ENCODE data around the gene TTC39A. TPM values are rescaled to one million over a fixed set of nuclear protein-coding genes. Genes with fewer than 3 reads are reported as not detected.
A peak's percentile ranks its signal among the peaks of the same experiment; 100 is the strongest.

TTC39A gene
- total and polyA plus RNA-seq, 12 donors: 4.7 to 44.8 (median 15.7) TPM

DNA sequence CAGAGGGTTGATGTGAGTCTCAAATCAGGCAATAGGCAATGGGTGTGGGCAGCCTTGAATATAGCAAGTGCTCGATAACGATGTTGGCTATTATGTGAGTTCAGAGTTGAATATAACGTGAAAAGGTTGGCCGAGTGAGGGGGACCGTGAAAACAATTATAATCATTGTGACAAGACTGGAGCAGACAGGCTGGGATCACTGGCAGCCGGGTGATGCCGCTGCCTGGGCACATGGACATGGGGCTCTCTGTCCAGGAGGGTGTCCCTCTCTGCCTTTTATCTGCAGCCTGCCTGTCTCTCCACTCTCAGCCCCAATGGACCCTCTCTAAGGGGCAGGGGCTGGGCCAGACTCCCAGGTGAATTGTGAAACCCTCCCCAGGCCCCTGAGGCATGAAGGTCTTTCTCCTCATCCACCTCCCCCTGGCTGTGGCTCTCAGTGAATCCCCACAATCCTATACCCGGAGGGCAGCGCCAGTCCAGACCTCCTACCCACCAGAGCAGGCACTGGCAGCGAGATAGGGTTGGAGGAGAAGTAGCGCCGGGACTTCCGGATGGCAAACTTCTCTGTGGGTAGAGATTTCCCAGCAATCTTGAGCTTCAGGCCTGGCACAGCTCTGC, 36.4 kb downstream of the TTC39A start:
- no peaks in the 10 kb centered on the region for H3K9me3 ChIP-seq (replicated peaks in 1 of 3)
- H3K27ac ChIP-seq: no peak overlapping the region
- H3K27me3 ChIP-seq: no peaks in the 10 kb centered on the region
- no peak overlapping the region for H3K4me3 ChIP-seq
- TF ChIP-seq, protein P1, sequence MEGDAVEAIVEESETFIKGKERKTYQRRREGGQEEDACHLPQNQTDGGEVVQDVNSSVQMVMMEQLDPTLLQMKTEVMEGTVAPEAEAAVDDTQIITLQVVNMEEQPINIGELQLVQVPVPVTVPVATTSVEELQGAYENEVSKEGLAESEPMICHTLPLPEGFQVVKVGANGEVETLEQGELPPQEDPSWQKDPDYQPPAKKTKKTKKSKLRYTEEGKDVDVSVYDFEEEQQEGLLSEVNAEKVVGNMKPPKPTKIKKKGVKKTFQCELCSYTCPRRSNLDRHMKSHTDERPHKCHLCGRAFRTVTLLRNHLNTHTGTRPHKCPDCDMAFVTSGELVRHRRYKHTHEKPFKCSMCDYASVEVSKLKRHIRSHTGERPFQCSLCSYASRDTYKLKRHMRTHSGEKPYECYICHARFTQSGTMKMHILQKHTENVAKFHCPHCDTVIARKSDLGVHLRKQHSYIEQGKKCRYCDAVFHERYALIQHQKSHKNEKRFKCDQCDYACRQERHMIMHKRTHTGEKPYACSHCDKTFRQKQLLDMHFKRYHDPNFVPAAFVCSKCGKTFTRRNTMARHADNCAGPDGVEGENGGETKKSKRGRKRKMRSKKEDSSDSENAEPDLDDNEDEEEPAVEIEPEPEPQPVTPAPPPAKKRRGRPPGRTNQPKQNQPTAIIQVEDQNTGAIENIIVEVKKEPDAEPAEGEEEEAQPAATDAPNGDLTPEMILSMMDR (IDR thresholded peaks at IDR 0.05): no peak
- no peak for TF ChIP-seq POLR2A (IDR thresholded peaks at IDR 0.05)
- no peaks in the 10 kb centered on the region for H3K4me1 ChIP-seq (replicated peaks in 1 of 2)
- WGBS, 4 donors: 88 to 92% (median 91%) methylated on average over 13 of the region's 13 CpGs
- H3K36me3 ChIP-seq (replicated peaks in 1 of 2): no peaks in the 10 kb centered on the region
- peak in 2 of 7 donors; percentile 16 to 43 for DNase-seq
- intact Hi-C loops (cut with DNase I): loop anchor here in 1 of 2 donors (10.0 kb wide), 1 partner anchor 59 kb away; the partner anchor contains the start of gene RNF11

DNA sequence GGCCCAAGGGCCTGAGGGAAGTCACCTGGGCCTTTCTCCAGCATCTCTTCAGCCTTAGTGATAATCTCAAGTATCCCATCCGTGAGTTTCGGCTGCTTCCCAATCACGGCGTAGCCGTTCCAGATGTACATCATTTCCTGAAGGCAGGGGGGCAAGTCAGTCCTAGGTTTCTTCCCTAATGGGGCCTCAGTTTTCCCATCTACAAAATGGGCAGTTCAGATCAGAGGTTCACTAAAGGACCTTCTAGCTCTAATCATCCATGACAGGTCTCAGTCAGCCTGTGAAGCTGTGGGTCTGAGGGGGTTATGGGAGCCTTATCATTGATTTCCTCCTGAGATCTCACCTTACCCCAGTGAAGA, 39.9 kb downstream of the TTC39A start:
- 97 to 98% (median 97%) methylated on average over 5 of the region's 5 CpGs for whole genome bisulfite sequencing, 4 donors
- peak in 1 of 7 donors; percentile 33 for DNase-seq
- no peaks in the 10 kb centered on the region for H3K9me3 ChIP-seq (replicated peaks in 1 of 3)
- intact Hi-C loops (cut with DNase I): loop anchor here in 1 of 2 donors (10.0 kb wide), 1 partner anchor 56 kb away; the partner anchor contains the start of gene RNF11
- no peak overlapping the region for H3K4me3 ChIP-seq
- H3K4me1 ChIP-seq (replicated peaks in 1 of 2): peaks cover 12 to 14% of the 10 kb centered on the region in 2 donors
- H3K36me3 ChIP-seq (replicated peaks in 1 of 2): no peaks in the 10 kb centered on the region
- TF ChIP-seq, protein P1 (IDR thresholded peaks at IDR 0.05): no peak
- no peak for TF ChIP-seq POLR2A (IDR thresholded peaks at IDR 0.05)
- H3K27ac ChIP-seq: no peak overlapping the region
- no peaks in the 10 kb centered on the region for H3K27me3 ChIP-seq

DNA sequence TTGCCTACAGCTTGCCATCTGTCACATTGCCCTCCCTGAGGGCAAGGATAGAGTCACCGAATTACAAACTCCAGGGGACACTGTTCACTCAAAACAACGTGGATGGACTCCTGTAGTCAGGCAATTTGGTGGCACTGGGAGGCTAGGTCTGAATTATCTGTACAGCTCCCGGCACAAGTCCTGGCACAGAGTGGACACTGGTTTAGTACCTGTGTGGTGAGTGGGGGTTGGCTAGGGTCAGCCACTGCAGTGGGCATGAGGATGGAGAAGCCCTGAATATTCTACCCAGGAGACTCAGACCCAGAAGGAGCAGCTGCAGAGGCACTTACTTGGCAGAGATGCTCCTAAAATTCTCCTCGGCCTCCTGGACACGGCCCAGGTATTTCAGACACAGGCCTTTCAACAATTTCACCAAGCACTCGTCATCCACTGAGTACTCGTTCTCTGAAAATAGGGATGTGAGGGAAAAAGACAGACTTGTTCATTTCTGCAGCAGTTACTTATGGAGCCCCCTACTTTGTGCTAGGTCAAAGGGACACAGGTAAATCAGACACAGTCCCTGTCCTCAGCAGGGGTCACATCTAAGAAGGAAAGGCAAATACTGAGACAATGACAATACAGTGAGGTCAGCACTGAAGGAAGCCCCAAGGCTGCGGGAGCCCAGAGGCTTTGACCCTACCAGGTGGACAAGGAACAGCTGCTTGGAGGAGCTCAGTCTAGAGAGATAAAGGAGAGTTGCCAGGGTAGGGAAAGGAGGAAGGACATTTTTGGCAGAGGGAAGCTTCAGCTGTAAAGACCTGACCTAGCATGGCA, 40.5 kb downstream of the TTC39A start:
- intact Hi-C loops (cut with DNase I): loop anchor here in 1 of 2 donors (10.0 kb wide), 1 partner anchor 55 kb away; the partner anchor contains the start of gene RNF11
- H3K36me3 ChIP-seq (replicated peaks in 1 of 2): no peaks in the 10 kb centered on the region
- TF ChIP-seq POLR2A (IDR thresholded peaks at IDR 0.05): no peak
- TF ChIP-seq, protein P1 (IDR thresholded peaks at IDR 0.05): no peak
- no peaks in the 10 kb centered on the region for H3K27me3 ChIP-seq
- no peaks in the 10 kb centered on the region for H3K9me3 ChIP-seq (replicated peaks in 1 of 3)
- WGBS, 4 donors: 87 to 94% (median 90%) methylated on average over 7 to 8 of the region's 8 CpGs
- H3K4me1 ChIP-seq (replicated peaks in 1 of 2): peaks cover 14 to 18% of the 10 kb centered on the region in 2 donors
- peak in 1 of 7 donors; percentile 35 for DNase-seq
- H3K27ac ChIP-seq: no peak overlapping the region
- H3K4me3 ChIP-seq: no peak overlapping the region

DNA sequence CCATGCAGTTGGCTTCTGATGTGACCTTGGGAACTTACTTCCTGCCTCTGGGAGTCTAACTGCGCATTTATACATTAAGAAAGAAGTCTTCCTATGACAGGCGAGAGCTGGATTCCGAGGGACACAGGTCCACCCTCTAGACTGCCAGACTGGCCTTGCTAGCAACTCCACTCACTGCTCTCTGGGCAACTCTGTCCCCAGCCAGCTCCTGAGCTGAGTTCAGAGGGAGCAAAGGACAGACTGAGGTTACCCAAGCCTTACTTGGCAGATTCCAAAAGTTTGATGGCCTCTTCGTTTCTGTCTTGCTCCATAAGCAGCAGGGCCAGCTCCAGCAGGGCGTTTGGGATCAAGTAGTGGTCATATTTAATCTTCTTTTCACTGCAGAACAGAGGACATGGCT, 41.8 kb downstream of the TTC39A start:
- intact Hi-C loops (cut with DNase I): no loop called here
- peak overlapping the region in 2 of 5 donors; percentile 29 to 30 for H3K27ac ChIP-seq
- peak in 1 of 7 donors; percentile 50 for DNase-seq
- H3K4me1 ChIP-seq (replicated peaks in 1 of 2): peaks cover 18 to 29% of the 10 kb centered on the region in 2 donors
- 73 to 81% (median 76%) methylated on average over 4 to 5 of the region's 5 CpGs for WGBS, 4 donors
- TF ChIP-seq, protein P1 (IDR thresholded peaks at IDR 0.05): no peak
- TF ChIP-seq POLR2A (IDR thresholded peaks at IDR 0.05): no peak
- H3K4me3 ChIP-seq: no peak overlapping the region
- H3K36me3 ChIP-seq (replicated peaks in 1 of 2): no peaks in the 10 kb centered on the region
- no peaks in the 10 kb centered on the region for H3K9me3 ChIP-seq (replicated peaks in 1 of 3)
- no peaks in the 10 kb centered on the region for H3K27me3 ChIP-seq

All from adrenal gland (tissue), 12 donors.